Bronchial epithelial cell (primary cell): ENCODE data around the gene EIF2AK2. TPM values are rescaled to one million over a fixed set of nuclear protein-coding genes. Genes with fewer than 3 reads are reported as not detected.

ENCODE experiments used
- DNase-seq: peaks from one replicate; pipeline ENCODE4 v3.0.0-alpha.2; 2010; ENCODE audit warnings: low read depth
- FAIRE-seq: peaks from 2 replicates; lab custom pipeline; 2011; peaks lifted over from hg19 to GRCh38; lab: Jason Lieb, UNC
- H3K27me3 ChIP-seq: 2 replicates; pipeline ENCODE4 v1.5.1; 2011; ENCODE audit warnings: low read length; ENCODE audit not compliant: control insufficient read depth, insufficient read depth
- H3K36me3 ChIP-seq: 2 replicates; pipeline ENCODE4 v1.5.1; 2011; ENCODE audit warnings: low read length; ENCODE audit not compliant: control insufficient read depth, insufficient read depth
- H3K4me3 ChIP-seq: 2 replicates; pipeline ENCODE4 v1.5.1; 2011; ENCODE audit warnings: mild to moderate bottlenecking, low read depth, low read length, control low read depth
- CTCF ChIP-seq: IDR thresholded peaks from 2 replicates; pipeline ENCODE4 v1.5.1; 2011; ENCODE audit warnings: mild to moderate bottlenecking, moderate library complexity, low read length, control low read depth, inconsistent platforms; ENCODE audit not compliant: insufficient read depth, severe bottlenecking
- total RNA-seq: library from RNA; depleted of rRNA; stranded (reverse); fragments of >200 nt; gene quantifications from 2 replicates; pipeline ENCODE4 v1.2.1, GENCODE V29; 2014

The EIF2AK2 gene
- total RNA-seq, 1 donor from 2014 or later: 10.5 TPM

GRCh38 chr2:37119157-37119556 is 37.6 kb downstream of the EIF2AK2 start:
- no peak for TF ChIP-seq CTCF
- Histone ChIP-seq H3K36me3 (peaks cover 3% of the 10 kb centered on the region), H3K4me3 (no peak overlapping the region), H3K27me3 (no peaks in the 10 kb centered on the region)
- DNase-seq (no peak), FAIRE-seq (no peak)

GRCh38 chr2:37117566-37117965 is 39.2 kb downstream of the EIF2AK2 start:
- FAIRE-seq: no peak
- Histone ChIP-seq H3K36me3 (peaks cover 3% of the 10 kb centered on the region), H3K27me3 (no peaks in the 10 kb centered on the region), H3K4me3 (no peak overlapping the region)
- no peak for TF ChIP-seq CTCF
- DNase-seq: no peak

GRCh38 chr2:37111958-37112357 is 44.8 kb downstream of the EIF2AK2 start:
- DNase-seq (no peak), FAIRE-seq (no peak)
- no peak for TF ChIP-seq CTCF
- Histone ChIP-seq H3K36me3 (peaks cover 1% of the 10 kb centered on the region), H3K27me3 (no peaks in the 10 kb centered on the region), H3K4me3 (no peak overlapping the region)

GRCh38 chr2:37110306-37111212 is 46.2 kb downstream of the EIF2AK2 start:
- DNase-seq (peak; percentile 99), FAIRE-seq (no peak)
- H3K27me3 ChIP-seq: no peaks in the 10 kb centered on the region
- no peak overlapping the region for H3K4me3 ChIP-seq
- no peak for TF ChIP-seq CTCF
- peaks cover 1% of the 10 kb centered on the region for H3K36me3 ChIP-seq

- Histone ChIP-seq H3K27me3 (no peaks in the 10 kb centered on the region), H3K4me3 (no peak overlapping the region), H3K36me3 (peaks cover 1% of the 10 kb centered on the region)
- no peak for TF ChIP-seq CTCF
- peak; percentile 36 for DNase-seq
- no peak for FAIRE-seq
Measured at GRCh38 chr2:37109523-37109922, 47.3 kb downstream of the EIF2AK2 start.
